CD14-positive monocyte (primary cell): ENCODE measurements around the gene AP2B1. TPM values are rescaled to one million over a fixed set of nuclear protein-coding genes. Genes with fewer than 3 reads are reported as not detected.

ENCODE experiments used
- DNase-seq, 3 donors: peaks; one replicate each; pipeline ENCODE4 v3.0.0-alpha.2; 2011 to 2022
- H2AFZ ChIP-seq: 2 replicates; pipeline ENCODE4 v1.6.0; 2012; ENCODE audit warnings: mild to moderate bottlenecking, low read depth, low read length, inconsistent platforms; ENCODE audit not compliant: insufficient read depth, poor library complexity, severe bottlenecking
- H3K27ac ChIP-seq, 2 donors: 1 replicate in 1 of 2; 2 replicates in 1 of 2; pipeline ENCODE4 v1.5.1; 2012 to 2013; ENCODE audit warnings: low read length in 2 of 2, control low read depth in 1 of 2, inconsistent platforms in 1 of 2, low read depth in 1 of 2, mild to moderate bottlenecking in 1 of 2
- H3K27me3 ChIP-seq, 2 donors: one replicate each; pipeline versions ENCODE4 v1.6.0 to v1.6.1; 2011 to 2013; ENCODE audit warnings: low read length in 2 of 2; ENCODE audit not compliant: control insufficient read depth in 2 of 2, insufficient read depth in 2 of 2
- H3K36me3 ChIP-seq, 2 donors: replicated peaks in 1 of 2; 1 replicate in 1 of 2; 2 replicates in 1 of 2; pipeline versions ENCODE4 v1.5.1 to v1.6.1; 2012 to 2013; ENCODE audit warnings: low read length in 2 of 2, control low read depth in 1 of 2, inconsistent platforms in 1 of 2, mild to moderate bottlenecking in 1 of 2; ENCODE audit not compliant: insufficient read depth in 2 of 2, control insufficient read depth in 1 of 2
- H3K4me1 ChIP-seq, 2 donors: 1 replicate in 1 of 2; 2 replicates in 1 of 2; pipeline versions ENCODE4 v1.5.1 to v1.6.1; 2012 to 2013; ENCODE audit warnings: low read length in 2 of 2, control low read depth in 1 of 2, inconsistent platforms in 1 of 2, mild to moderate bottlenecking in 1 of 2, moderate library complexity in 1 of 2; ENCODE audit not compliant: insufficient read depth in 2 of 2, control insufficient read depth in 1 of 2
- H3K4me2 ChIP-seq: replicated peaks from 2 replicates; pipeline ENCODE3; 2012; ENCODE audit warnings: low read length, moderate library complexity, mild to moderate bottlenecking; ENCODE audit not compliant: poor library complexity, severe bottlenecking; ENCODE audit errors: extremely low read depth
- H3K4me3 ChIP-seq, 3 experiments: fragments of 200-600 bp in 1 of 3; sonication (generic) in 1 of 3; replicated peaks in 1 of 3; 1 replicate in 2 of 3; 2 replicates in 1 of 3; pipeline ENCODE4 v1.5.1; 2011 to 2013; ENCODE audit warnings: low read length in 3 of 3, mild to moderate bottlenecking in 3 of 3, control low read depth in 2 of 3, low read depth in 2 of 3, inconsistent platforms in 1 of 3, moderate library complexity in 1 of 3
- H3K79me2 ChIP-seq: 2 replicates; pipeline ENCODE4 v1.6.0; 2012; ENCODE audit warnings: mild to moderate bottlenecking, control low read depth, inconsistent platforms, low read length, moderate library complexity; ENCODE audit not compliant: insufficient read depth
- H3K9ac ChIP-seq: 2 replicates; pipeline ENCODE4 v1.6.0; 2017; ENCODE audit warnings: low read length, mild to moderate bottlenecking; ENCODE audit not compliant: insufficient read depth, poor library complexity, severe bottlenecking
- H3K9me3 ChIP-seq, 2 donors: replicated peaks in 1 of 2; 1 replicate in 1 of 2; 2 replicates in 1 of 2; pipeline versions ENCODE4 v1.5.1 to v1.6.1; 2012 to 2013; ENCODE audit warnings: low read length in 2 of 2, control low read depth in 1 of 2; ENCODE audit not compliant: control insufficient read depth in 1 of 2, insufficient read depth in 1 of 2
- H4K20me1 ChIP-seq: 2 replicates; pipeline ENCODE4 v1.6.0; 2012; ENCODE audit warnings: mild to moderate bottlenecking, low read length, control low read depth, moderate library complexity; ENCODE audit not compliant: insufficient read depth
- H3K27ac Mint-ChIP-seq, 7 donors: one replicate each; pipeline ENCODE4 v1.8.0; 2020; ENCODE audit warnings: mild to moderate bottlenecking in 7 of 7, mixed read lengths in 7 of 7, moderate library complexity in 6 of 7, inconsistent platforms in 2 of 7
- H3K27me3 Mint-ChIP-seq, 3 donors: one replicate each; pipeline ENCODE4 v1.8.0; 2021 to 2022; ENCODE audit warnings: low read depth in 3 of 3, mild to moderate bottlenecking in 3 of 3, mixed read lengths in 3 of 3, moderate library complexity in 3 of 3, inconsistent platforms in 1 of 3
- H3K36me3 Mint-ChIP-seq, 2 donors: one replicate each; pipeline ENCODE4 v1.8.0; 2020; ENCODE audit warnings: mixed read lengths in 2 of 2, inconsistent platforms in 1 of 2, mild to moderate bottlenecking in 1 of 2
- H3K4me1 Mint-ChIP-seq: one replicate; pipeline ENCODE4 v1.8.0; 2020; ENCODE audit warnings: mild to moderate bottlenecking, mixed read lengths
- H3K4me3 Mint-ChIP-seq, 2 donors: one replicate each; pipeline ENCODE4 v1.8.0; 2020; ENCODE audit warnings: mild to moderate bottlenecking in 2 of 2, mixed read lengths in 2 of 2, moderate library complexity in 1 of 2
- H3K9me3 Mint-ChIP-seq, 7 donors: one replicate each; pipeline ENCODE4 v1.8.0; 2020 to 2022; ENCODE audit warnings: mixed read lengths in 7 of 7, mild to moderate bottlenecking in 6 of 7, moderate library complexity in 6 of 7, inconsistent platforms in 2 of 7
- CTCF ChIP-seq: fragments of 200-600 bp; IDR thresholded peaks from one replicate; pipeline ENCODE4 v1.8.0; 2022; ENCODE audit warnings: antibody characterized with exemption, mild to moderate bottlenecking
- WGBS: methylation state at CpG from one replicate; pipeline ENCODE4 v1.1.5; 2013; ENCODE audit warnings: missing lambda C conversion rate; ENCODE audit not compliant: insufficient coverage; 5-methylcytosine and 5-hydroxymethylcytosine counted together
- intact Hi-C, 2 donors: fragments of 100-400 bp; cut with micrococcal nuclease; formaldehyde crosslinking; loops; one replicate each; pipeline versions ENCODE4 v1.15.0 to v1.15.1; 2023
- polyA plus RNA-seq, 3 donors: library from polyadenylated mRNA; depleted of rRNA in 1 of 3; unstranded in 2 of 3; stranded (reverse) in 1 of 3; fragments of 300-500 nt in 2 of 3; fragments of >200 nt in 1 of 3; fragmentation: Illumina TruSeq in 2 of 3; gene quantifications; 1 replicate in 2 of 3; 2 replicates in 1 of 3; pipeline ENCODE4 v1.2.3, GENCODE V29; 2012 to 2021

Gene AP2B1
- polyA plus RNA-seq, 3 donors = 28.7 to 44.2 (median 29.4) TPM

DNA sequence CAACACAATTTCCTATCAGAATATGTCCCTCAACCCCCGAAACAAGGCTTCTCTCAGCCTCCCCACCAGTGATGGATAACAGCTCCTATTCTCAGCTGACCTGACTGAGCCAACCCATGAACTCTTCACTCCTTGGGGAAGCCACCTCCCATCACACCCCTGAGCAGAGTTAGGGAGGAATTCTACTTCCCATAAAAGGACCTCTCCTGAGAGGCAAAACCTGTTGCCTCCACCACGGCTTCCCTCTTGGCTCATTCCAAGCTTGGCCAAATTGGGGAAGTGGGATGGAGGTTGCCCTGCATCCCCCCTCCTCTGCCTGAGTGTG lies 138.6 kb downstream of the AP2B1 start:
- H3K36me3 Mint-ChIP-seq = peaks cover 66 to 75% of the 10 kb centered on the region in 2 donors
- Histone ChIP-seq H3K79me2 (no peaks in the 10 kb centered on the region), H3K9ac (no peak overlapping the region), H4K20me1 (no peaks in the 10 kb centered on the region), H3K4me3 (no peak overlapping the region), H2AFZ (no peak overlapping the region), H3K36me3 (peaks cover 60 to 77% of the 10 kb centered on the region in 2 donors), H3K27me3 (peaks cover 0 to 4% of the 10 kb centered on the region in 2 donors), H3K9me3 (no peaks in the 10 kb centered on the region), H3K4me2 (no peak overlapping the region), H3K4me1 (no peaks in the 10 kb centered on the region), H3K27ac (no peak overlapping the region)
- no peak for TF ChIP-seq CTCF
- H3K27ac Mint-ChIP-seq = no peak overlapping the region
- no peak overlapping the region for H3K4me3 Mint-ChIP-seq
- intact Hi-C loops = no loop called here
- 78% methylated on average over 1 of the region's 2 CpGs for WGBS
- H3K27me3 Mint-ChIP-seq = peaks cover 4 to 9% (median 7%) of the 10 kb centered on the region in 3 donors
- no peak for DNase-seq
- peaks cover 0 to 2% (median 0%) of the 10 kb centered on the region in 7 donors for H3K9me3 Mint-ChIP-seq
- peaks cover 5% of the 10 kb centered on the region for H3K4me1 Mint-ChIP-seq

DNA sequence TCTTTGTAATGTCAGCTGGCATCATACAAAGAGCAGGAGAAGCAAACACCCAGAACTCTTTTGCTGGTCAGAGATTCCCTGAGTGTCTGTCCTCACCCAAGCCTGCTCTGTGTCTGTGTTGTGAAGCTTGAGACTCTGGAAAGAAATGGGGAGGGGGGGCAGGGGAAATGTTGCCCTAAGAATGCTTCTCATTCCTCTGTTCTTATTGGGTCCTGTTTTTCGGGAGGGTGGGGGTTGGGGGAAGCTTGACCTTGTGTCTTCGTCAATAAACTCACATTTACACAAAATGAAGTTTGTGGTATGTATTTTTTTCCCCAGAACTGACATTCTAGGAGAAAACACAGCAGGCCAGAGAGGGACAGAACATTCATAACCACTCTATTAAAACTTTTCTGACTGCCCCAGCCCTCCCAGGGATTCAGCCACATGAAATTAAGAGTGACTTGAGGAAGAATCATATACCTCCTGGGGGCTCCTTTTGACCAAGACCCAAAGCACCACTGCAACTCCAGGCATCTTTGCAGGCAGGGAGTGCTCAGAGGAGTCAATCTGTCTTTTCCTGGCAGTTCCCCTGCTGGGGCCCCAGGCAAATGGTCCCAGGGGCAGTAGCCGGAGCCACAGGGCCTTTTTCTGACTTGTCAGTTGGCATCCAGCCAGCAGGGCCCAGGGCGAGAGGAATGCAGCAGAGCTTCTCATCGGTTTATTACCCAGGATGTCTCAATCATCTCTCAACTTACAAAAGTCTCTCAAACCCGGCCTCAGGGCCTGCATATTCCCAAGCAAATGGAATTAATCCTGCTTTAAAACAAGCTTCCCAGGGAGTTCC lies 139.2 kb downstream of the AP2B1 start:
- Histone ChIP-seq H3K4me1 (peaks cover 3 to 5% of the 10 kb centered on the region in 2 donors), H3K9me3 (no peaks in the 10 kb centered on the region), H3K9ac (no peak overlapping the region), H3K27me3 (peaks cover 3 to 8% of the 10 kb centered on the region in 2 donors), H3K4me2 (no peak overlapping the region), H3K27ac (no peak overlapping the region), H4K20me1 (no peaks in the 10 kb centered on the region), H3K79me2 (no peaks in the 10 kb centered on the region), H2AFZ (no peak overlapping the region), H3K4me3 (no peak overlapping the region), H3K36me3 (peaks cover 55 to 71% of the 10 kb centered on the region in 2 donors)
- Mint-ChIP-seq H3K4me3 (no peak overlapping the region), H3K9me3 (peaks cover 0 to 3% (median 0%) of the 10 kb centered on the region in 7 donors), H3K4me1 (peaks cover 11% of the 10 kb centered on the region), H3K36me3 (peaks cover 65 to 69% of the 10 kb centered on the region in 2 donors), H3K27me3 (peaks cover 9 to 15% (median 12%) of the 10 kb centered on the region in 3 donors), H3K27ac (no peak overlapping the region)
- intact Hi-C loops = no loop called here
- DNase-seq = no peak
- whole genome bisulfite sequencing = 65% methylated on average over 3 of the region's 6 CpGs
- no peak for TF ChIP-seq CTCF
